ENCODE results near the gene ARHGAP1. TPM values are rescaled to one million over a fixed set of nuclear protein-coding genes. Genes with fewer than 3 reads are reported as not detected.

The ARHGAP1 gene
- total and polyA plus RNA-seq, 9 of the 15 experiments (the other 6 are each of a cell fraction or from before 2014, with no cell fraction given): 3.6 to 30.4 (median 8.2) TPM

GRCh38 chr11:46690702-46691101 lies 9.7 kb downstream of the ARHGAP1 start:
- TF ChIP-seq KHSRP (IDR thresholded peaks at IDR 0.05): no peak
- no peak for TF ChIP-seq SAFB (IDR thresholded peaks at IDR 0.05; ENCODE audit: borderline replicate concordance, low read depth, low read length)
- no peak for TF ChIP-seq ILK (tag; IDR thresholded peaks at IDR 0.05; ENCODE audit: borderline replicate concordance, low read depth)
- TF ChIP-seq TAL1 (IDR thresholded peaks at IDR 0.05): no peak
- TF ChIP-seq ZNF277 (CRISPR knock-in tag; IDR thresholded peaks at IDR 0.05; ENCODE audit: borderline replicate concordance): no peak
- no peak for TF ChIP-seq MXI1 (IDR thresholded peaks at IDR 0.05; ENCODE audit: low read depth, low read length)
- no peak for TF ChIP-seq GATAD2A (IDR thresholded peaks at IDR 0.05)
- TF ChIP-seq ATF1 (CRISPR knock-in tag; IDR thresholded peaks at IDR 0.05): no peak
- no peak for TF ChIP-seq ATF1 (tag; IDR thresholded peaks at IDR 0.05)
- TF ChIP-seq ZNF41 (CRISPR knock-in tag; conservative IDR thresholded peaks at IDR 0.05): no peak
- no peak for TF ChIP-seq NONO (IDR thresholded peaks at IDR 0.05; ENCODE audit: low read depth in 2 of 2, low read length in 1 of 2)
- TF ChIP-seq NCOR1 (IDR thresholded peaks at IDR 0.05): no peak
- no peak for TF ChIP-seq TCF7 (IDR thresholded peaks at IDR 0.05; ENCODE audit: borderline replicate concordance)
- no peak for TF ChIP-seq GATAD2B (IDR thresholded peaks at IDR 0.05; ENCODE audit: borderline replicate concordance)
- no peak for TF ChIP-seq CHD2 (IDR thresholded peaks at IDR 0.05; ENCODE audit: low read depth, low read length)
- no peak for TF ChIP-seq CTBP1 (IDR thresholded peaks at IDR 0.05; ENCODE audit: borderline replicate concordance)
- TF ChIP-seq ZNF347 (CRISPR knock-in tag; IDR thresholded peaks at IDR 0.05; ENCODE audit: low read depth): no peak
- no peak for TF ChIP-seq BDP1 (IDR thresholded peaks at IDR 0.05; ENCODE audit: insufficient read depth, insufficient read length)
- no peak for TF ChIP-seq STAT5B (CRISPR knock-in tag; IDR thresholded peaks at IDR 0.05)
- no peak for TF ChIP-seq HIVEP1 (CRISPR knock-in tag; IDR thresholded peaks at IDR 0.05)
- TF ChIP-seq SNIP1 (IDR thresholded peaks at IDR 0.05; ENCODE audit: low read depth): no peak
- no peak for FAIRE-seq
- H3K79me2 ChIP-seq (ENCODE audit: control insufficient read depth, insufficient read depth, low read length): no peaks in the 10 kb centered on the region
- peaks cover 6 to 11% of the 10 kb centered on the region in 2 experiments; a peak in 4 of 5 replicates for H3K4me1 ChIP-seq (replicated peaks in 1 of 2; ENCODE audit: control insufficient read depth in 2 of 2, insufficient read depth in 2 of 2, low read length in 2 of 2)
- H3K4me2 ChIP-seq (ENCODE audit: insufficient read depth, low read length): no peak overlapping the region
- H3K9ac ChIP-seq (ENCODE audit: insufficient read depth in 1 of 2, low read depth in 2 of 2, low read length in 2 of 2): no peak overlapping the region
- ChIA-PET CTCF (ENCODE audit: low intra/inter-chr PET ratio) (no interaction called here), POLR2A (interaction anchor here (0.5 to 1.2 kb wide), 4 partner anchors 10 to 68 kb away, joined by 3 to 5 read pairs (median 4); partner anchors contain the start of genes ARHGAP1 and ZNF408)
- H3K27ac ChIP-seq (ENCODE audit: extremely low read depth, low read depth, low read length): no peak overlapping the region
- H3K9me3 ChIP-seq (replicated peaks; ENCODE audit: control insufficient read depth, insufficient read depth, low read depth, low read length): no peaks in the 10 kb centered on the region
- BruUV-seq (replicated peaks): no TSS peak
- no peaks in the 10 kb centered on the region for H4K20me1 ChIP-seq (replicated peaks; ENCODE audit: control insufficient read depth, insufficient read depth, low read length)
- no peaks in the 10 kb centered on the region for H3K27me3 ChIP-seq (ENCODE audit: control insufficient read depth in 2 of 2, insufficient read depth in 2 of 2, low read length in 2 of 2)
- H3K4me3 ChIP-seq: no peak overlapping the region
- WGBS (ENCODE audit: insufficient coverage, low coverage, missing lambda C conversion rate): 92% methylated on average over 1 of the region's 1 CpG
- intact Hi-C loops (cut with micrococcal nuclease) (no loop called here), in situ Hi-C loops (cut with MboI) (no loop called here)
- no peak for ATAC-seq
- no peaks in the 10 kb centered on the region for H3K9me1 ChIP-seq (ENCODE audit: control insufficient read depth, insufficient read depth, low read length)
- peaks cover 38% of the 10 kb centered on the region; the same call in 2 of the 3 replicates for H3K36me3 ChIP-seq (ENCODE audit: control insufficient read depth, insufficient read depth, low read length)
- no peak overlapping the region for H2AFZ ChIP-seq (ENCODE audit: low read depth, low read length)
- DNase-seq (ENCODE audit: extremely low read depth in 1 of 4, low spot score in 3 of 4): no peak
